ENCODE results near the gene SLC5A9. TPM values are rescaled to one million over a fixed set of nuclear protein-coding genes. Genes with fewer than 3 reads are reported as not detected.
A peak's percentile ranks its signal among the peaks of the same experiment; 100 is the strongest.

SLC5A9 gene
- total RNA-seq, 1 donor from 2014 or later = 13.3 TPM

DNA sequence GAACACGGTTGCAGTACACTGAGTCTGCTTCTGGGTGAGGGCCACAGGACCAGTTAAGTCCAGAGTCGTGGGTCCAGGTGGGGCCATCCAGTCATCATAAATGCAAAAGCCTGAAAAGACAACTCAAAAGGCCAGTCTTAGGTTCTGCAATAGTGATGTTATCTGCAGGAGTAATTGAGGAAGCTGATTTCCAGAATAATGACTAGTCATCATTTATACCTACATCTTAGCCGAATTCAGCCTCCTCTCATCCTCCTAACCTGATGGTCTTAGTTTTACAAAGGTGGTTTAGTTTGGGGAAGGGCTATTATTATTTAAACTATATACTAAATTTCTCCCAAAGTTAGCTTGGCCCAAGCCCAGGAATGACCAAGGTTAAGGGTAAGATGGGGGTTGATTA lies 23.5 kb upstream of the SLC5A9 start:
- DNase-seq (ENCODE audit: low spot score in 2 of 2) = no peak
- peaks cover 0 to 7% of the 10 kb centered on the region in 2 donors for H3K4me1 ChIP-seq
- no peak overlapping the region for H3K27ac ChIP-seq
- TF ChIP-seq, protein P1, sequence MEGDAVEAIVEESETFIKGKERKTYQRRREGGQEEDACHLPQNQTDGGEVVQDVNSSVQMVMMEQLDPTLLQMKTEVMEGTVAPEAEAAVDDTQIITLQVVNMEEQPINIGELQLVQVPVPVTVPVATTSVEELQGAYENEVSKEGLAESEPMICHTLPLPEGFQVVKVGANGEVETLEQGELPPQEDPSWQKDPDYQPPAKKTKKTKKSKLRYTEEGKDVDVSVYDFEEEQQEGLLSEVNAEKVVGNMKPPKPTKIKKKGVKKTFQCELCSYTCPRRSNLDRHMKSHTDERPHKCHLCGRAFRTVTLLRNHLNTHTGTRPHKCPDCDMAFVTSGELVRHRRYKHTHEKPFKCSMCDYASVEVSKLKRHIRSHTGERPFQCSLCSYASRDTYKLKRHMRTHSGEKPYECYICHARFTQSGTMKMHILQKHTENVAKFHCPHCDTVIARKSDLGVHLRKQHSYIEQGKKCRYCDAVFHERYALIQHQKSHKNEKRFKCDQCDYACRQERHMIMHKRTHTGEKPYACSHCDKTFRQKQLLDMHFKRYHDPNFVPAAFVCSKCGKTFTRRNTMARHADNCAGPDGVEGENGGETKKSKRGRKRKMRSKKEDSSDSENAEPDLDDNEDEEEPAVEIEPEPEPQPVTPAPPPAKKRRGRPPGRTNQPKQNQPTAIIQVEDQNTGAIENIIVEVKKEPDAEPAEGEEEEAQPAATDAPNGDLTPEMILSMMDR (IDR thresholded peaks at IDR 0.05) = no peak
- H3K36me3 ChIP-seq = no peaks in the 10 kb centered on the region
- H3K9me3 ChIP-seq = no peaks in the 10 kb centered on the region
- no peak overlapping the region for H3K4me3 ChIP-seq
- intact Hi-C loops (cut with DNase I) = no loop called here
- H3K27me3 ChIP-seq = no peaks in the 10 kb centered on the region

DNA sequence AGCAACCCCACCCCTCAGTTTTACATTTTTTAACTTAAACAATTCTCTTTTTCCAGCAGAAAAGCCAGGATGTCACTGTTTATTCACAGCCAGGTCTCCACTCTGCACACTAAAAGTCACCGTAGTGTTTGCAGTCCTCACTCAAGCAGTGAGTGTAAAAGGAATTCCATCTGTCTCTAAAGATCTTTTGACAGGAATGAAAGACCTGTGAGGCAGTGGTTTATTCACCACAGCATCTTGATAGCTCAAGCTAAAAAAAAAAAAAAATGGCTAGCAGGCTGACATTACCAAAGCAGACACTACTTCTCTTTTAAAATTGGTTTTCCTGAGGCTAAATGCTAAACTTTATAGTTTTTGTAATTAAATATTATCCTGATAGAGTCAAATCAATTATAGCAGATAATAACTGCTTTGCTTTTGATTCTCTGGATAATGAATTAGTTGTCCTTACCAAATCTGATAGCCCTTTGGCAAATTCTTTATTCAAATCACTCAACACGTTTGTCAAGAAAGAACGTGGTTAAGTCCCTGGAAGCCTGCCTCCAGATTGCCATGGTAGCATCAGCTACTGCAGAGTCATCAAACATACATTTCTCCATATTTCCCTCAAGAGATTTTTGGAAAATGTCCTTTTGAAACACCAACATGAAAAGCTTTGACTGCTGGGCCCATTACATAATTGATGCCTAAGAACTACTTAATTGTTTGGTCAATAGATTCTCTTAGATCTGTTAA lies 22.2 kb upstream of the SLC5A9 start:
- H3K27me3 ChIP-seq = no peaks in the 10 kb centered on the region
- peaks cover 0 to 7% of the 10 kb centered on the region in 2 donors for H3K4me1 ChIP-seq
- intact Hi-C loops (cut with DNase I) = loop anchor here (5.0 kb wide), 3 partner anchors 203 to 763 kb away; partner anchors contain the start of genes FOXD2 and TRABD2B
- no peaks in the 10 kb centered on the region for H3K36me3 ChIP-seq
- DNase-seq (ENCODE audit: low spot score in 2 of 2) = no peak
- no peak overlapping the region for H3K4me3 ChIP-seq
- no peak overlapping the region for H3K27ac ChIP-seq
- TF ChIP-seq, protein P1 (IDR thresholded peaks at IDR 0.05) = no peak
- H3K9me3 ChIP-seq = no peaks in the 10 kb centered on the region

DNA sequence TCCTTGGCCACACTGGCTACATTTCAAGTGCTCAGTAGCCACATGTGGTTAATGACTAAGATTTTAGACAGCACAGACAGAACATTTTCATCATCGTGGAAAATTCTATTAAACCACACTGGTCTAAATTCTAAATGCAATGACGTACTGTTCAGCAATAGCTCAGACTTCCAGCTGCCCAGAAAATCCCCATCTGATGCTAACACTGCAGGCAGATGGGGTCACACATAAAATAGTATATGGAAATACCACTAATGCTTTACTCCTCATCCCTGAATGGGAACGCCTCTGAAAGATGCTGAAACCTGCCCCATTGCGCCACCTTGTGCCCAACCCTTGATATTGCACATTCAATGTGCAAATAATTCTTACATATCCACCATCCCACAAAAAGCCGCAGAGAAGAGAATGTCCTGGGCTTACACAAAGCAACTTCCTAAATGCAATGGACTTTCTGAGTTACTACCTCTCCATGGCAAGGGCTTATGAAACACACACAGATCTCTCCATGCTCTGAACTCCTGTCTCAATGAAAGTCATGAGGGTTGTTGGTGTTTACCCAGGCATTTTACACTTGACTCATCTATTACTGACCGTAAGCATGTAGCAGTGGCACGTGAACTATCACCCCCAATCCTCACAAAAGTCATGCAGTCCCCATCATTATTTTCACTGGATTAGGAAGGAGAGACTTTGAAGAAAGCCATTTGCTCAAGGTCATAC lies 20.3 kb upstream of the SLC5A9 start:
- Histone ChIP-seq H3K36me3 (no peaks in the 10 kb centered on the region), H3K4me3 (no peak overlapping the region), H3K4me1 (peaks cover 0 to 7% of the 10 kb centered on the region in 2 donors), H3K27ac (no peak overlapping the region), H3K9me3 (no peaks in the 10 kb centered on the region), H3K27me3 (no peaks in the 10 kb centered on the region)
- TF ChIP-seq, protein P1 (IDR thresholded peaks at IDR 0.05) = peak; percentile 66 to 82 (median 76)
- intact Hi-C loops (cut with DNase I) = loop anchor here (1.0 to 5.0 kb wide), 5 partner anchors 93 to 765 kb away; partner anchors contain the start of genes FOXD2 and TRABD2B
- DNase-seq (ENCODE audit: low spot score in 2 of 2) = peak in 1 of 2 donors; percentile 78

DNA sequence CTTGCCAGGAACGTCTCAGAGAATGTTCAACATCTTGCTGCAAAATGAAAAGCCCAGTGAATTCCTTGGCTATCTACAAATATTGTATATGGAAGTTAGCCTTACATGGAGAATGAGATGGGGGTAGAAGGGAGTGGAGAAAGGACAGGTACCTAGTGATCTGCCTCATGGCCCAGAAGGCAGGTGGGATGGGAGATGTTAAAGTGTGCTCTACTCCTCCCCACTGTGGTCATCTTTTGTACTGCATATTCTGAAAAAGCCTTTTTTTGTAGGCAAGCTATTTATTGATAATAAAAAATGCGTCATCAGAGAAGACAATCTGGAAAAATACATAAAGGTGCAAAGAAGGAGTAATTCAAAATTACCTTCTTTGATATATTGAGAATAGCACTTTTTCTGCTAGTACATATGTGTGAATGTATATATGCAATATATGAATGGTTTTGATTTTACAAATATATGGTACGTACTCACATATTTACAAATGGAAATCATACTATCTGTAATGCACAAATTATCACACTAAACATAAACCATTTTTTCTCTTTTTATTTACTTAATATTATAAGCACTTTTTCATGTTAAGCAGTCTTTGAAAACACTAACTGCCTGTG lies 19.1 kb upstream of the SLC5A9 start:
- Histone ChIP-seq H3K4me3 (no peak overlapping the region), H3K27me3 (no peaks in the 10 kb centered on the region), H3K4me1 (peaks cover 0 to 7% of the 10 kb centered on the region in 2 donors), H3K27ac (no peak overlapping the region), H3K9me3 (no peaks in the 10 kb centered on the region), H3K36me3 (no peaks in the 10 kb centered on the region)
- TF ChIP-seq, protein P1 (IDR thresholded peaks at IDR 0.05) = peak; percentile 24 to 61 (median 58)
- DNase-seq (ENCODE audit: low spot score in 2 of 2) = no peak
- intact Hi-C loops (cut with DNase I) = loop anchor here (5.0 kb wide), 3 partner anchors 206 to 766 kb away; partner anchors contain the start of genes FOXD2 and TRABD2B

DNA sequence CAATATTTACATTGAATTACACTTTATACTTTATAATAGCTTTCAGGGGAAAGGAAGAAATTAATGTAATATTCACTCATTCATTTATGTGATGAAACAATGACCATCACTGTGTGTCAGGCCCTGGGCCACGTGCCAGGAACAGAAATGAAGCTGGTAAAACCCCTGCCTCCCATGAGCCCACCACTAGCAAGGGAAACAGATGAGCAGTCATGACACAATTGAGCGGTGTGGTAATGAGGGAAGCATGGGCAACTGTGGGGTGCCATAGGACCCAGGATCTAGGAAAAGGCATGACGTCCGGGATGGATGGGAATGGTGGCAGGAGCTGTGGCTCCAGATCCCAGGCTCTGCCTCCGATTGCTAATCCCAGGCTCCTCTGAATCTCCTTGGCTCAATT lies 17.0 kb upstream of the SLC5A9 start:
- intact Hi-C loops (cut with DNase I) = no loop called here
- H3K27me3 ChIP-seq = no peaks in the 10 kb centered on the region
- H3K27ac ChIP-seq = no peak overlapping the region
- H3K4me3 ChIP-seq = no peak overlapping the region
- H3K9me3 ChIP-seq = no peaks in the 10 kb centered on the region
- TF ChIP-seq, protein P1 (IDR thresholded peaks at IDR 0.05) = no peak
- peaks cover 0 to 7% of the 10 kb centered on the region in 2 donors for H3K4me1 ChIP-seq
- H3K36me3 ChIP-seq = no peaks in the 10 kb centered on the region
- no peak for DNase-seq (ENCODE audit: low spot score in 2 of 2)

Data from ascending aorta (tissue), 2 donors.